Measurements from ENCODE around the gene LRCH4. TPM values are rescaled to one million over a fixed set of nuclear protein-coding genes. Genes with fewer than 3 reads are reported as not detected.

LRCH4 gene
- total and polyA plus RNA-seq, 2 of the 13 experiments (the other 11 are each of a cell fraction or from before 2014, with no cell fraction given) = 7.0 to 9.3 TPM

DNA sequence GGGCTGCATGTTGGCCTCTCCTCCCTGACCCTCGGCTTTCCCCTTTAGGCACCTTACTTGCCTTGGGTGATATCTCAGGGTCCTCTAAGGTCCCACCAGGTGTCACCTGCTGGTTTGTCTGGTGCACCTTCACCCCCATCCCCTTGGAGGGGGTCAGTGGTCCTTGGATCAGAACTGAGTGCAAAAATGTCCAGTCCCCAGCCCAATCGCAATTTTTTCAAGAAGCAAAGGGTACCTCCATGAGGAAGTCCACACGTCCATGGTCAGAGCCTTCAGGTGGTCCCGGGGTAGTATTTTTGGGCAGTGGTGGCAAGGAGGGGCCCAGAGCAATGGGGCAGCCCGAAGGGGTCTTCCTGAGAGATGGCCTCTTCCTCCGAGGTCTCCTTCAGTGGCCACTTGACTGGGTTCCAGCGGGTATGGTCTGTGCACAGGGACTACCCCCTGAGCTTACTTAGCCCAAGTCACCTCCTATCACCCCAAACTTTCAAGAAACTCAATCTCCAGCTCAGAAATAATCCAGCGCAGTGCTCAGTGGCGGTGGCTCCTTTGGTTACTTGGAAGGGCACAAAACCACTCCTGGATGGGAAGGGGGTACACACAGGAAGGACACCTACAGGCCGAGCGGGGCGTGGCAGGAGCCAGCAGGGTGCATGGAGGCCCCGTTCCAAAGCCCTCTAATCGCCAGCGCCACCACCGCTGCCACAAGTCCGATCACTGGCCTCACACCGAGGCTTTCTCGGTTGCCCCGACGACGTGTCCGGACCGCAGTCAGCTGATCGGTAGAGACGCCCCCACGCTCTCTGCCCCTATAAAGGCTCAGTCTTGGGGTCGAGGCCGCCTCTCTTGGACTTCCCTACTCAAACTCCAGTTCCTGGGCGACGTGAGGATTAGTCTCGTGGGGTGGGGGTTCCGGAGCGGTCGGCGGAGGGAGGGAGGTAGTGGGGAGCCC is 16.8 kb downstream of the LRCH4 start (continued):
- TF ChIP-seq SALL2 (CRISPR knock-in tag; IDR thresholded peaks at IDR 0.05) (peak; percentile 66; the same call in 1 of the 2 replicates), U2AF2 (IDR thresholded peaks at IDR 0.05; ENCODE audit: low read depth, low read length) (peak; percentile 94), ZNF292 (CRISPR knock-in tag; IDR thresholded peaks at IDR 0.05; ENCODE audit: borderline replicate concordance, low read depth) (0 out of 2 replicates have a peak, but pooled peaks have one; percentile 8), ZNF567 (CRISPR knock-in tag; IDR thresholded peaks at IDR 0.05; ENCODE audit: borderline replicate concordance) (peak; percentile 37; the same call in 1 of the 2 replicates), ZBTB7B (CRISPR knock-in tag; IDR thresholded peaks at IDR 0.05) (peak; percentile 16; the same call in 1 of the 2 replicates), SNRNP70 (IDR thresholded peaks at IDR 0.05; ENCODE audit: low read depth, low read length) (no peak), NFIC (IDR thresholded peaks at IDR 0.05; ENCODE audit: low read length) (no peak), ESRRA (CRISPR knock-in tag; IDR thresholded peaks at IDR 0.05; ENCODE audit: low read depth) (no peak; the same call in 1 of the 2 replicates), SRSF9 (IDR thresholded peaks at IDR 0.05; ENCODE audit: borderline replicate concordance, insufficient read depth, low read depth, low read length, poor library complexity, severe bottlenecking) (no peak), ZNF616 (CRISPR knock-in tag; IDR thresholded peaks at IDR 0.05; ENCODE audit: low read depth) (no peak; the same call in 1 of the 2 replicates), ZZZ3 (CRISPR knock-in tag; IDR thresholded peaks at IDR 0.05; ENCODE audit: borderline replicate concordance) (no peak; the same call in 1 of the 2 replicates), TEAD2 (CRISPR knock-in tag; IDR thresholded peaks at IDR 0.05) (no peak), HDAC1 (CRISPR knock-in tag; IDR thresholded peaks at IDR 0.05) (peak; percentile 12), PLRG1 (conservative IDR thresholded peaks at IDR 0.05) (no peak)
- TF ChIP-seq, protein P1, sequence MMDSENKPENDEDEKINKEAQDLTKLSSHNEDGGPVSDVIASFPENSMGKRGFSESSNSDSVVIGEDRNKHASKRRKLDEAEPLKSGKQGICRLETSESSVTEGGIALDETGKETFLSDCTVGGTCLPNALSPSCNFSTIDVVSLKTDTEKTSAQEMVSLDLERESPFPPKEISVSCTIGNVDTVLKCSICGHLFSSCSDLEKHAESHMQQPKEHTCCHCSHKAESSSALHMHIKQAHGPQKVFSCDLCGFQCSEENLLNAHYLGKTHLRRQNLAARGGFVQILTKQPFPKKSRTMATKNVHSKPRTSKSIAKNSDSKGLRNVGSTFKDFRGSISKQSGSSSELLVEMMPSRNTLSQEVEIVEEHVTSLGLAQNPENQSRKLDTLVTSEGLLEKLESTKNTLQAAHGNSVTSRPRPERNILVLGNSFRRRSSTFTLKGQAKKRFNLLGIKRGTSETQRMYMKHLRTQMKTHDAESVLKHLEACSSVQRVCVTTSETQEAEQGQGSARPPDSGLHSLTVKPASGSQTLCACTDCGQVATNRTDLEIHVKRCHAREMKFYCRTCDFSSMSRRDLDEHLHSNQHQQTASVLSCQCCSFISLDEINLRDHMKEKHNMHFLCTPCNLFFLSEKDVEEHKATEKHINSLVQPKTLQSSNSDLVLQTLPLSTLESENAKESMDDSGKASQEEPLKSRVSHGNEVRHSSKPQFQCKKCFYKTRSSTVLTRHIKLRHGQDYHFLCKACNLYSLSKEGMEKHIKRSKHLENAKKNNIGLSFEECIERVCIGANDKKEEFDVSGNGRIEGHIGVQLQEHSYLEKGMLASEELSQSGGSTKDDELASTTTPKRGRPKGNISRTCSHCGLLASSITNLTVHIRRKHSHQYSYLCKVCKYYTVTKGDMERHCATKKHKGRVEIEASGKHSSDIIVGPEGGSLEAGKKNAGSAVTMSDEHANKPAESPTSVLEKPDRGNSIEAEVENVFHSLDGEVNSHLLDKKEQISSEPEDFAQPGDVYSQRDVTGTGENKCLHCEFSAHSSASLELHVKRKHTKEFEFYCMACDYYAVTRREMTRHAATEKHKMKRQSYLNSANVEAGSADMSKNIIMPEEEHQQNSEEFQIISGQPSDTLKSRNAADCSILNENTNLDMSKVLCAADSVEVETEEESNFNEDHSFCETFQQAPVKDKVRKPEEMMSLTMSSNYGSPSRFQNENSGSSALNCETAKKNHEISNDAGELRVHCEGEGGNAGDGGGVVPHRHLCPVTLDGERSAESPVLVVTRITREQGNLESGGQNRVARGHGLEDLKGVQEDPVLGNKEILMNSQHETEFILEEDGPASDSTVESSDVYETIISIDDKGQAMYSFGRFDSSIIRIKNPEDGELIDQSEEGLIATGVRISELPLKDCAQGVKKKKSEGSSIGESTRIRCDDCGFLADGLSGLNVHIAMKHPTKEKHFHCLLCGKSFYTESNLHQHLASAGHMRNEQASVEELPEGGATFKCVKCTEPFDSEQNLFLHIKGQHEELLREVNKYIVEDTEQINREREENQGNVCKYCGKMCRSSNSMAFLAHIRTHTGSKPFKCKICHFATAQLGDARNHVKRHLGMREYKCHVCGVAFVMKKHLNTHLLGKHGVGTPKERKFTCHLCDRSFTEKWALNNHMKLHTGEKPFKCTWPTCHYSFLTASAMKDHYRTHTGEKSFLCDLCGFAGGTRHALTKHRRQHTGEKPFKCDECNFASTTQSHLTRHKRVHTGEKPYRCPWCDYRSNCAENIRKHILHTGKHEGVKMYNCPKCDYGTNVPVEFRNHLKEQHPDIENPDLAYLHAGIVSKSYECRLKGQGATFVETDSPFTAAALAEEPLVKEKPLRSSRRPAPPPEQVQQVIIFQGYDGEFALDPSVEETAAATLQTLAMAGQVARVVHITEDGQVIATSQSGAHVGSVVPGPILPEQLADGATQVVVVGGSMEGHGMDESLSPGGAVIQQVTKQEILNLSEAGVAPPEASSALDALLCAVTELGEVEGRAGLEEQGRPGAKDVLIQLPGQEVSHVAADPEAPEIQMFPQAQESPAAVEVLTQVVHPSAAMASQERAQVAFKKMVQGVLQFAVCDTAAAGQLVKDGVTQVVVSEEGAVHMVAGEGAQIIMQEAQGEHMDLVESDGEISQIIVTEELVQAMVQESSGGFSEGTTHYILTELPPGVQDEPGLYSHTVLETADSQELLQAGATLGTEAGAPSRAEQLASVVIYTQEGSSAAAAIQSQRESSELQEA (CRISPR knock-in tag; IDR thresholded peaks at IDR 0.05; ENCODE audit: not compliant biosample characterization) = no peak
- TF ChIP-seq, protein P2, sequence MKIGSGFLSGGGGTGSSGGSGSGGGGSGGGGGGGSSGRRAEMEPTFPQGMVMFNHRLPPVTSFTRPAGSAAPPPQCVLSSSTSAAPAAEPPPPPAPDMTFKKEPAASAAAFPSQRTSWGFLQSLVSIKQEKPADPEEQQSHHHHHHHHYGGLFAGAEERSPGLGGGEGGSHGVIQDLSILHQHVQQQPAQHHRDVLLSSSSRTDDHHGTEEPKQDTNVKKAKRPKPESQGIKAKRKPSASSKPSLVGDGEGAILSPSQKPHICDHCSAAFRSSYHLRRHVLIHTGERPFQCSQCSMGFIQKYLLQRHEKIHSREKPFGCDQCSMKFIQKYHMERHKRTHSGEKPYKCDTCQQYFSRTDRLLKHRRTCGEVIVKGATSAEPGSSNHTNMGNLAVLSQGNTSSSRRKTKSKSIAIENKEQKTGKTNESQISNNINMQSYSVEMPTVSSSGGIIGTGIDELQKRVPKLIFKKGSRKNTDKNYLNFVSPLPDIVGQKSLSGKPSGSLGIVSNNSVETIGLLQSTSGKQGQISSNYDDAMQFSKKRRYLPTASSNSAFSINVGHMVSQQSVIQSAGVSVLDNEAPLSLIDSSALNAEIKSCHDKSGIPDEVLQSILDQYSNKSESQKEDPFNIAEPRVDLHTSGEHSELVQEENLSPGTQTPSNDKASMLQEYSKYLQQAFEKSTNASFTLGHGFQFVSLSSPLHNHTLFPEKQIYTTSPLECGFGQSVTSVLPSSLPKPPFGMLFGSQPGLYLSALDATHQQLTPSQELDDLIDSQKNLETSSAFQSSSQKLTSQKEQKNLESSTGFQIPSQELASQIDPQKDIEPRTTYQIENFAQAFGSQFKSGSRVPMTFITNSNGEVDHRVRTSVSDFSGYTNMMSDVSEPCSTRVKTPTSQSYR (CRISPR knock-in tag; IDR thresholded peaks at IDR 0.05; ENCODE audit: borderline replicate concordance) = no peak; the same call in 1 of the 2 replicates

All from HepG2 (cell line).